GM19328 (cell line): ENCODE results near the gene MMD.
"Not testable (repeated sequence)": the region's sequence is repeated elsewhere in the genome, so short reads cannot be mapped to it uniquely, and the experiment has no call there.

Experiments used
- ATAC-seq: cut with Tn5 transposase; IDR thresholded peaks from one replicate; pipeline ENCODE4 v1.9.1; 2021; ENCODE audit warnings: mild to moderate bottlenecking, moderate library complexity; ENCODE audit not compliant: unreplicated experiment

Gene MMD

DNA sequence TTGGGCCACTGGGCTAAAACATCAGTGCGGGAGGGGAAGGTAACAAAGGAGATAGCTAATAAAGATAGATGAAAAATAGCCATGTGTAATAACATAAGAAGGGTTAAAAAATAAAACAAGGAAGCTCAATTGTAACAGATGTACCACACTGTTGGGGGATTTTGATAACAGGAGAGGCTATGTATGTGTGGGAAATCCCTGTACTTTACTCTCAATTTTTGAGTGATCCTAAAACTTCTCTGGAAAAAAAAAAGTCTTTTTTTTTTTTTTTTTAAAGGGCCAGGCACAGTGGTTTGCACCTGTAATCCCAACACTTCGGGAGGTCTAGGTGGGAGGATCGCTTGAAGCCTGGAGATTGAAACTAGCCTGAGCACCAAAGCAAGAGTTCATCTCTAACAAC, 1.9 kb upstream of the MMD start:
- no peak for ATAC-seq

DNA sequence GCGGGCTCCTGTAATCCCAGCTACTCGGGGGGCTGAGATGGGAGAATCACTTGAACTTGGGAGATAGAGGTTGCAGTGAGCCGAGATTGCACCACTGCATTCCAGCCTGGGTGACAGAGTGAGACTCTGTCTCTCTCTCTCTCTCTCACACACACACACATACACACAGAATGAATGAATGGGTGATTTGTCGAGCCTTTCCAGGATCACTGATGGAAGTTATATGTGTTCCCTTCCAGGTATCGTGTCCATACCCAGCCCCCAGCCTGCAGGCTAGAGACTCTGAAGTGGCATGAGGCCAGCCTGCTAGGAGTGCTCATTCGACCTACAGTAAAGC, 1.2 kb upstream of the MMD start:
- ATAC-seq, result not testable (repeated sequence)

DNA sequence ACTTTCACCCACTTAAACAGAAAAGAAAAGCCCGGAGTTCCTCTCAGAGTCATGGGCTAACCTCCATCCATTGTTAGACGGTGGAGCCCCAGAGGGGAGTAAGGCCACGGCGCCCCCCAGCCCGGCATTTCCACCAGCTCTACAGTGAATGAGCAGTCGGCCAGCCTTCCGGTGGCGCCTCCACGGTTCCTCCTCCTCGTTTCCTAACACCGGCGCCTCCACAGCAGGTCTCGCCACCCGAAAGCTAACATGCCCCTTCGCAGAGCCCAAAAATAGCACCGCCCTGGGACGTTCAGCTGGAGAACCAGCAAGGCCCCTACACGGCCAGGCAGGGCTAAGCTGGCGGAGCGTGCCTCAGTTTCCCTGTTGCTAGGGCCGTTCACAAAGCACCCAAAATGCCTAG, 858 bp downstream of the MMD start:
- no peak for ATAC-seq

DNA sequence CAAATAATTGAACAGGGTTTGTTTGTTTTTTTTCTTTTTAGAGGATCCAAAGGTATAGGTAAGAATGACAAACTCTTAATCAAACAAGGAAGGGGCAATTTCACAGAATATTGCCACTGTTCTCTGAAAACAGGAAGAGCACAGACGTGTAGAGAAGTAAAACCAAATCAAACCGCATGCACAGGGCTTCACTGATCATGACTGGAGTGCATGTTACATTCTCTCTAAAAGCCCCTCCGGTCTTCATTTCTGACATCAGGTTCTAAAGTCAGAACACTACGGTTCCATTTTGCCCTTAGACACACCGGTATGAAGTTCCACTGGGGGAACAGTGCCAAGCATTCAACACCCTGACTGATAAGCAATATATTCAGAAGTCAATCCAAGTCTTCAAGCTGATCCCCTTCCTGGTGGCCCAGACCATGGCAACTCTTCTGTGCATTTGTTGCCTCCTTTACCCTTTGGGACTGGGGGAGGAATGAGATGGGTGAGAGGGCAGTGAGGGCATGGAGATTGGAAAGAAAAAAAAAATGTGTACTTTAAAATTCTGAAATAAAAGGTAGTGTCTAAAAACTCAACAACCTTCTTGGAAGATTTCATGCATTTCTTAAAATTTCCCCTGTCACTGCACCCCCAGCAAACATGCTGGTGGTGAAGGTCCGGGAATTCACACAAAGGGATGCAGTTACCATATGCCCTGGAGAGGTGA, 1.4 kb downstream of the MMD start:
- ATAC-seq, result no peak

DNA sequence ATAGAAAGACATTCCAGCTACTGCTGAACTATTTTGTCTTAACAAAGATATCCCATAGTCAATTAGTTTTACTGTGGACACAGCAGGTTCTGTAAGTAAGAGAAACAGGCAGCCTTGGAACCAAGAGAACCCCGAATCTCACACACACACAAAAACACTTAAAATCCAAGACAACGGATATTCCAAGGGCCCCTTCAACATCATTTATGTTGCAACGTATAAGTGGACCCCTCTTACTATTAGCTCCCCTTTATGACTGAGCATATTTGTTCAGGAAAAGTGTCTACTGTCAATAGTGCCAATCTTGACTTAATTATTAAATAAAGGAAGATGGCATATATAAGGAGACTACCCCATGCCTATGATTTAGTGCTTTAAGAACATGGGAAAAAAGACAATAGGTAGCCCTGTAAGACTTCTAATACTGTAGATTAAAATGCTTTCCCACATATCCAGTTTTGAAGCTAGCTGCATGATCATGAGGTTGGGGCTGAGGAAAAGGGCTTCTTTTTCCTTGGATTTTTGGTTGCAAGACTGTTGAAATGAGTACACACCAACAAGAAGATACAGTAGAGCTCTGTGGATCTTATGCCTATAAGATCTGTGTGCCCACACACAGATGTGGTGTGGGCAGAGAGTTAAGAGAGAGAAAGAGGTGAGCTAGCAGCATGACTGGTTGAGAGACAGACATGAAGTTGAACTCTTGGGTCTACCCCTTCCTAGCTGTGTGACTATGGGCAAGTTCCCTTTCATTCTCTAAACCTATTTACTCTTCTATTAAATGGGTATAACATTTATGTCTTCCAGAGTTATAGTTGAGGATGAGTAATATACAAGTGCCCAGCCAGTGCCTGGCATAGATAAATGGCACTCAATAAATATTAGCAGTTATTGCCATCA, 3.0 kb downstream of the MMD start:
- ATAC-seq, result no peak

DNA sequence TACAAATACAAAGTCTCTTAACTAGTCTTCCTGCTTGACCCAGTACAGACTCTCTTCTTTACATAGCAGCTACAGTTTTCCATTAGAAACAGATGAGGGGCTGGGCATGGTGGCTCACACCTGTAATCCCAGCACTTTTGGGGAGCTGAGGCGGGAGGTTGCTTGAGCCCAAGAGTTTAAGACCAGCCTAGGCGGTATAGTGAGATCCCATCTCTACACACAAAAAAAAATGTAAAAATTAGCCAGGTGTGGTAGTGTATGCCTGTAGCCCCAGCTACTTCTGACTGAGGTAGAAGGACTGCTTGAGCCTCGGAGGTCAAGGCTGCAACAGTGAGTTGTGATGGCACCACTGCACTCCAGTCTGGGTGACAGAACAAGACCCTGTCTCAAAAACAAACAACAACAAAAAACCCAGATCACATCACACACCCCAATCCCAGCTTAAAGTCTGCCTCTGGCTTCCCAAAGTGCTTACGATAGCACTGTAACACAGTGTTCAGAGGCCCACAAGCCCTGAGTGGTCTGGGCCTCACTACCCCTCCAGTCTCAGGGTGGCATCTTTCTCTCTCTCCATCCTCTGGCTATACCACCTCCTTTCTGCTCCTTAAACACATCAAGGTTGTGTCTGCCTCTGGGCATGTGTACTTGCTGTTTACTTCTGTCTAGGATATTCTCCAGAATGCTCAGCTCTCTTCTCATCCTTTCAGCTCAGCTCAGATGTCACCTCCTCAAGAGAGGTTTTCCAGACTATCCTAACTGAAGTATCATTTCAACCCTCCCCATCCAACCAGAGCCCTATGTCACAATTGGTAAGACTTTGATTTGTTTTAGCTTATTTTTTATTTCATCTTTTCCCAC, 4.0 kb downstream of the MMD start:
- no peak for ATAC-seq

DNA sequence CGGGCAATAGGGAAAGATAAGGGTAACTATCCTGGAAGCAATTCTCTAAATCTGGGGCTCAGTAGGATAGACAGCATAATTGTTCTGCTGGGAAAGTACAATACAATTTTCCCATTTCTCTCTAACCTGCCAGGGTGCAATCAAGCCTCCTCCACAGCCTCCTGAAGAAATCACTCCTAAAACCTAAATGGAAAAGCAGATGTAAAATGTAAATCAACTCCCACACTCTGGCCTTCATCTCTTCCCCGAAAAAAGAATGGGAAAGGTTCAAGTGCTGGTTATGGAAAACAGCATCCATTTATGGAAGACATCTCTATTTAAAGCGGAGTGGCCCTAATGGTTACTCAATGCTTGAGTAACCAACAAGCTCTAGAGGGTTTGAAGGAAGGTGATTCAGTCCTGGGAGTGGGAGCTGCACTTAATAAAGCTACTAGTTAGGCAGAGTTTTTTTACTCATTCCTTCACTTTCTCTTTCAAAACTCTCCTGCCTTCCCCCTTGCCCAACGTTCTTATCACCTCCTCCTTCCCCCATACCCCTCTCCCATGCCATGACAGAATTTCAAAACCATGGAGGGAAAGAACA, 5.1 kb downstream of the MMD start:
- ATAC-seq, result no peak

DNA sequence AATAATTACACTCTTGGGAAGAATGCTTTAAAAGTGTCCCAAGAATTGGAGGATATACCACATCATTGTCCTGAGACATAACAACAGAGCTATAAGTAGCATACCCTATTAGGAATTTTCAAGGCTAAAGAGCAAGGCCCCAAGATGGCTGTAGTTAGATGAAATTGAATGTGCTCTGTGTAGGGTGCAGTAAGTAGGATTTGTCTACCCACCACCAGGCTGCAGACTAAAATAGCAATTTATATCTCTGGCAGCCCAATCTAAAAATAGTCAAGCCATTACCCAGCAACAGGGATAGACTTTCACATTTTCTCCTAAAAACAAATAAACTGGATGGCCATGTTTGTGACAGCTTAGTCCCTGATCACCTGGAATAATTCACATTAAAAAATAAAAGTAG, 5.6 kb downstream of the MMD start:
- ATAC-seq, result no peak

DNA sequence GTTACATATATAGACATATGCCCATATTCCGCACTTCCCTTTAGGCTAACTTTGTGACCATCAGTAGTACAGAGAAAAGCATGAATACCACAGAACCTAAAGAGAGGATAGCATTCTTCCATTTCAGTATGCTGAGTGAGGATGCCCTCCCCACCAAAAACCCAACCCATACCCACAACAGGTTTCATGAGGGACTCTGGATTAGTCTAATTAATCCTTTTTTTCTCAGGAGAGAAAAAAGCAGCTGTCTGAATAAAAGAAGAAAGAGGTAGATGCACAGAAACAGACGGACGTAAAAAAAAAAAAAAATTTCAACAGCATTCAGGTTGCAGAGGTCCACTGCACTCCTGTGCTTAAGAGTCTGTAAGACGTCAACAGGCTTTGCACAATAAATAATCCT, 6.7 kb downstream of the MMD start:
- ATAC-seq, result no peak

DNA sequence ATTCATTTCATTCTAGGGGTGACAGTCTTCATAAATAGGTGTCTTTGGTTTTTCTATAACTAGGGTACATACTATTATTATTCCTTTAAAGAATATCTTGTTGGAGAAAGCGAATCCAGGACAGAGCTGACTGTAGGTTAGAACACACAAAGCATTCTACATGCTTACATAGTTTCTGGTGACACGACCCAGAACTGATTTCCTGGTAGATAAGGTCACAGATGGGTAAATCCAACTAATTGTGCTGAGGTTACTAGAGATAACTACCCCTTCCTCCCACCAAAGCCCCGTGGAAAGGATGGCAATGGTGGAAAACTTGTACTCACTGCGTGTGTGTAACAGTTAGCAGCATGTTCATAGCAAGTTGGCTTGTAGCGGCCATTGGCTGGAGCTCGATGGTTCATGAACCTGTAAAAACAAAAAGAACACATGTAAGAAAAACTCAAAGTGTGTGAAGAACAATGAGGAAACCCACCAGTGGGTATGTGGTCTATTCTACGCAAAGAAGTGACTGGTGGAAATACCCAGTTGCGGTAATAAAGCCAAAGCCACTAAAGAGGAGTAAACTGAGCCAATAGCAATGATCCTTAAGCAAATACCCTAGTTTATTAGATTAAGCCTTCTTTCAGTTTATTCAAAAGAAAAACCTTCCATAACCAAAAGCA, 7.7 kb downstream of the MMD start:
- no peak for ATAC-seq

DNA sequence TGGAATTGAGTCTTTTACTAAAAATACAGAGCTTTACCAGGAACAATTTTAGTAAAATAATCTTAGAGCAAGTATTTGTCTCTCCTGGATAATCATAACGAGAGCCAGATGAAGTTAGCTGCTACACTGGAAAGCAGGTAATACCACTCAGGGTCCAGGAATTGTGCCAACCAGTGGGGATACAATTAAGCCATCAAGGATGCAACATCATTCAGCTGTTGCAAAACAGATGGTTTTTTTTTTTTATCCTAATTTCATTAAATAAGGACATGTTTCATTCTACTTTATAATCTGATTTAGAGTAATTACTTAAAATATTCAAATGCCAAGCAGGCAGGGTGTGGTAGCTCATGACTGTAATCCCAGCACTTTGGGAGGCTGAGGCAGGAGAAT, 10.2 kb downstream of the MMD start:
- no peak for ATAC-seq

DNA sequence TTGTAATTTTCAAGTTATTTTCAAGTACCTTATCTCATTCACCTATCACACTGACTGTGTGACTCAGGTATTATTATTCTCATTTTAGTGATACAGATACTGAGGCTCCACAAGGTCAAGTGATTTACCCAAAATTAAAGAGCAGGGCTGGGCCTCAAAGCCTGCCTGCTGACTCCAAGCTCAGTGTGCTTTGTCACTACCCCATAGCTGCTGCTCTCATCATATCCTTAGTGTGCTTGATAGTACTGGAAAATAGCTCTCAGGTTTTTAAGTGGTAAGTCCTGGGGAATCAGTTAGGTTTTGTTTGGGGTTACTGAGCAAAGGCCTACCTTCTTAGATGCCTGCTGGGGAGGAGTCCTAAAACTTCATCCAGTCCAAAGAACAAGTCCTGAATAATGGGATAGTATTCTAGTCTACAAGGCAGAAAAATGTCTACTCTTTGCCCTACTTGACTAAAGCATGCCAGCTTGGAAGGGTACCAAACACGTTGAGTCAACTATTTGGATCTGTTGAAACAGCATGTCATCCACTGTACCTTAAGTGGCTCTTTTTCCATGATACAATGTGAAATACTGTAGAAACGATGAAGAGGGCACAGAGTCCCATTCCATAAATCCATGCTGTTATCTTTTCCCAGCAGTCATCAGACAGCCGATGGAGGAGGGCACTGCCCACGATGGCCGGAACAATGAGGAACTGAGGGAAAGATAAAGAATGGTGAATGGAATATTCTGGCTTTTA, 10.7 kb downstream of the MMD start:
- ATAC-seq, result no peak

DNA sequence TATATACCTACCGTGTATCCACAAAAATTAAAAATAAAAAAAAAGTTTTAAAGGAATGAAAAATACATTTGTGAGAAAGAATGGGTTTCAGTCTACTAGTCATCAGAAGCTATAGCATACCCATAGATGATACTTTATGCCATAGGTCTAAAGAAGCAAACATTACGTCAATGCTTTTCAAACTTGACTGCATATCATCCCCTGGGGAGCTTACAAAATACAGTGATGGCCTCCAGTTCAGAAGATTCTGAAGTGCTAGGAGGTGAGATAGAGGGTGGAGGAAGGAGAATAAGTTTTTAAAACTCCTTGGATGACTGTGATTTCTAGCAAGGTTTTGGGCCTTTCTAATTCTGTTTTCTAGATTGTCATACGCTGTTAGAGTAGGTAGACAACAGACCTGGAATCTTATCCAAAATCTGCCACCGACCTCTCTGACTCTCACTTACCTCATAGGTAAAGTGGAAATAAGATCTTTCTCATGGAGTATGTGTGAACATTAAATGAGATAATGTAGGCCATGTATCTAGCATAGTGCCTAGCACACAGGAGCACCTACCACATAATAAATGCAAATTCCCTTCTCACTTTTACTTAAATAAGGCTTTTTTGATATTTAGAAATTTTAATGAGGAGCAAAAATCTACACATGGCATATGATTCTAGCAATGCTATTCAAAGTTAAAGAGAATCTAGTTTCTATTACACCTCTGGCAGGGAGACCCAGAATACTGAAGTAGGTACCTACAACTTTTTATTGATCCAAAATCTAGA, 12.4 kb downstream of the MMD start:
- no peak for ATAC-seq

DNA sequence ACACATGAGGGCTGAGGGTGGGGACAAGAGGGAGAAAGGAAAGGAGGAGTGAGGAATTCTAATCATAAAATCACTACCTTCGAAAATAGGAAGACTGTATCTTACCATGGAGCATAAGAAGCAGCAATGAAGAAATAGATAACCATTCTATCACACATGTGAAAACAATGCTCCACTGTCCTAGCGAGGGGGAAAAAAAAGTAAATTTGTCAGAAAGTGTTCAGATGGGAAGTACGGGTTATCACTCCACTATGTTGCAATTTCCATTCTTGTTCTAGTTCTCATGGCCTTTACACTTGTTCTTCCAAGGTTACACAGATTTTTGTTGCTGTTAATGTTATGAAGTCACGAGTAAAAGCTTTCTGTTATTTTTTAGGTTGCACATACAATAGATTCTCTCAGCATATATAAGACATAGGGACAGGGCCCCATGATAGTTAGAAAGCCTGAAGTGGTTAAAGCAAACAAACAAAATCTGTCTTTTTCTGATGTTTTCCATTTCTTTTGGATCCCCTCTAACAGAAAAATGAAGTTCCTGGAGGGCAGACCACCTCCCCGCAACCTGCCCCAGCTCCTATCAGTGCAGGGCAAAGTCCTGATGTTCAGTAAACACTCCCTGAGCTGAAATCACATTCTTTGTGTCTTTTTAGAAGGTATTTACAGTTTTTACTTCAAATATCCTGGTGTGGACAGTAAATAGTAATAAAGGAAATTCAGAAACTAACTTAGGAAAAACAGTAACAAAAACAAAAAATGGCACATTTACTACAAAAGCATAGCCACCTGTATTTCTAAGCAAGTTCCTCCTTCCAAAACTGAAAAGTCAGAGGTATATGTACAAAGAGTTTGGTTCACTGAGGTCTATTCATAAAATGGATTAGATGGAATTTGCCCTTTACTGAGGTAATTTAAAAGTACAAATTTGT, 13.7 kb downstream of the MMD start:
- no peak for ATAC-seq

DNA sequence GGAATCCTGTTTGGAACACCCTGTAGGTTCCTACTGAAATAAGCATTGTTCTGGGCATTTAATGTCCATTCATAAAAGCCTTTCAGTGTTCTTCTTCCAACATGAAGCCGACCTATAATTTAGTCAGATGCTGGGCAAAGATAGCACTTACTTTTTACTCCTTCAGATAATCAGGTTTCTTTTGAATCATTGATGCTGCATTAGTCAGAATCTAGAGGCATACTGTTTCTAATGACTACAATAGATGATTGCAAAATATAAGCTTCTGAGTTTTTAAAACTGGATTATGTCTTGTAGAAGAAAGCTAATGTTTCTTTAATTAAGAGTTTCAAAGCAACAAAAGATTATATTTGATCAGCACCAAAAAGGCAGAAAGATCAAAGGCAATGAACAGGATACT, 16.0 kb downstream of the MMD start:
- no peak for ATAC-seq

DNA sequence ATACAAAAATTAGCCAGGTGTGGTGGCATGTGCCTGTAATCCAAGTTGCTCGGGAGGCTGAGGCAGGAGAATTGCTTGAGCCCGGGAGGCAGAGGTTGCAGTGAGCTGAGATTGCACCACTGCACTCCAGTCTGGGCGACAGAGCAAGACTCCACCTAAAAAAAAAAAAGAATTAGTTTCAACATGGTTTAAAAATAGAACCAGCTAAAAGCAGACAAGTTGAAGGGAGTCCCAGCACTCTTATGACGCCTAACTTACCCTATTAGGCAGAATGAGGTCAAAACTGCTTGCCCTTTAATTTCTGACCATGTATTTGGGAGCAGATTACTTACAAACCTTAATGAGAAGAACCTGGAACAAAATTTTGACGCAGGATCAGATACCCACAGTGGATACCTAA, 17.4 kb downstream of the MMD start:
- ATAC-seq, result not testable (repeated sequence)

DNA sequence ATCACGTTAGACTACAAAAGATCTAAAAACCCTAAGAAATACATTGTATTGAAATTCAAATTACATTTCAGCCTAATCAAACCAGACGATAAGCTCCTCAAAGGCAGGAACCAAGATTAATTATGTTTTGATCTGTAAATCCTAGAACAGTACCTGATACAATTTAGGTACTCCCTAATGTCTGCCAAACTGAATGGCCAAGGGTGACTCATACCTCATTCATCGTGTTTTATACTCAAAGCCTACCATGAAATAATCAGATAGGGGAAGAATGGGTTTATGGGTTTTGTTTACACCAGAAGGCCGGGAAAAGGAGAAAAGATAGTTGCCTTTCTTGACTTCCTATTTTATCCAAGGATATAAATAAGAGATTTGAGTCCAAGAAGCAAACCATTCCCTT, 19.3 kb downstream of the MMD start:
- no peak for ATAC-seq

DNA sequence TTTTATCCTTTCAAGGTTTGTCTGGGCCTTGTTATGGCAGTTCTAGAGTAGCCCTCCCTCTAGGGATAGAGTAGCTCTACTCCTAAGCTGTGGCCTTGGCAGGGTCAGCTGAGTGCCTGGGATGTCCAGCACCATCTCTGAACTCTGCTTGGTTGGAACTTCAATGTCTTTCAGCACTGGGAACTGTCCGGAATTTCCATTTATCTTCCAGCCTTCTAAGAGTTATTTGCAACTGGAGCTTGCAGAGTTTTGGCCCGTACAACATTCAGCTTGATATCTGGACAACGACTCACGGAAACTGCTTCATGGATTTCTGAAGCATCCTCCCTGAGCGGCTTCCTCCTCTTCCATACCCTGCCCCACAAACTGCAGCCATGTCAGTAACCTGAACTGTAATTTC, 22.9 kb downstream of the MMD start:
- no peak for ATAC-seq
